Astrocyte (in vitro differentiated cells and primary cell): ENCODE data around the gene DCLK1. TPM values are rescaled to one million over a fixed set of nuclear protein-coding genes. Genes with fewer than 3 reads are reported as not detected.

Source experiments
- DNase-seq: peaks from one replicate; pipeline ENCODE4 v3.0.0-alpha.2; 2010; ENCODE audit warnings: low read depth
- FAIRE-seq: peaks from 2 replicates; lab custom pipeline; 2011; peaks lifted over from hg19 to GRCh38; lab: Jason Lieb, UNC
- H2AFZ ChIP-seq: 2 replicates; pipeline ENCODE4 v1.6.0; 2012; ENCODE audit warnings: low read depth, low read length, inconsistent platforms
- H3K27ac ChIP-seq: 2 replicates; pipeline ENCODE4 v1.5.1; 2011; ENCODE audit warnings: low read depth, low read length, inconsistent platforms
- H3K27me3 ChIP-seq: 2 replicates; pipeline ENCODE4 v1.6.0; 2011; ENCODE audit warnings: low read length, inconsistent platforms; ENCODE audit not compliant: insufficient read depth
- H3K36me3 ChIP-seq: 2 replicates; pipeline ENCODE4 v1.5.1; 2011; ENCODE audit warnings: low read length, inconsistent platforms; ENCODE audit not compliant: insufficient read depth
- H3K4me1 ChIP-seq: 2 replicates; pipeline ENCODE4 v1.5.1; 2011; ENCODE audit warnings: low read length, inconsistent platforms; ENCODE audit not compliant: insufficient read depth
- H3K4me2 ChIP-seq: 2 replicates; pipeline ENCODE4 v1.6.0; 2012; ENCODE audit warnings: low read length, inconsistent platforms
- H3K4me3 ChIP-seq: 2 replicates; pipeline ENCODE4 v1.5.1; 2011; ENCODE audit warnings: low read depth, mild to moderate bottlenecking, low read length, inconsistent platforms; ENCODE audit not compliant: insufficient read depth
- H3K79me2 ChIP-seq: 2 replicates; pipeline ENCODE4 v1.6.0; 2012; ENCODE audit warnings: mild to moderate bottlenecking, low read length, inconsistent platforms; ENCODE audit not compliant: insufficient read depth
- H3K9ac ChIP-seq: 2 replicates; pipeline ENCODE4 v1.6.0; 2012; ENCODE audit warnings: mild to moderate bottlenecking, low read length, inconsistent platforms
- H3K9me3 ChIP-seq: 2 replicates; pipeline ENCODE4 v1.5.1; 2012; ENCODE audit warnings: low read depth, mild to moderate bottlenecking, low read length, inconsistent platforms; ENCODE audit not compliant: insufficient read depth
- H4K20me1 ChIP-seq: 2 replicates; pipeline ENCODE4 v1.6.0; 2012; ENCODE audit warnings: low read length, inconsistent platforms; ENCODE audit not compliant: insufficient read depth
- H3K27ac Mint-ChIP-seq: one replicate; pipeline ENCODE4 v1.8.0; 2021; ENCODE audit warnings: mild to moderate bottlenecking, mixed read lengths; ENCODE audit not compliant: unreplicated experiment
- H3K27me3 Mint-ChIP-seq: one replicate; pipeline ENCODE4 v1.8.0; 2021; ENCODE audit warnings: low read depth, mixed read lengths; ENCODE audit not compliant: unreplicated experiment
- H3K36me3 Mint-ChIP-seq: one replicate; pipeline ENCODE4 v1.8.0; 2021; ENCODE audit warnings: low read depth, mixed read lengths; ENCODE audit not compliant: unreplicated experiment
- H3K4me1 Mint-ChIP-seq: one replicate; pipeline ENCODE4 v1.8.0; 2021; ENCODE audit warnings: low read depth, mixed read lengths; ENCODE audit not compliant: unreplicated experiment
- H3K4me3 Mint-ChIP-seq: one replicate; pipeline ENCODE4 v1.8.0; 2021; ENCODE audit warnings: mild to moderate bottlenecking, moderate library complexity, mixed read lengths; ENCODE audit not compliant: unreplicated experiment
- H3K9me3 Mint-ChIP-seq: one replicate; pipeline ENCODE4 v1.8.0; 2021; ENCODE audit warnings: mild to moderate bottlenecking, mixed read lengths; ENCODE audit not compliant: unreplicated experiment
- CTCF ChIP-seq: IDR thresholded peaks from 2 replicates; pipeline ENCODE4 v1.5.1; 2011; ENCODE audit warnings: low read depth, mild to moderate bottlenecking, inconsistent platforms, low read length, moderate library complexity; ENCODE audit not compliant: insufficient read depth
- EZH2 ChIP-seq: IDR thresholded peaks from 2 replicates; pipeline ENCODE4 v1.6.1; 2012; ENCODE audit warnings: mild to moderate bottlenecking, low read length, inconsistent platforms; ENCODE audit not compliant: insufficient read depth
- total RNA-seq: library from RNA; stranded (reverse); gene quantifications from 2 replicates; pipeline ENCODE4 v1.2.1, GENCODE V29; 2021

DCLK1 gene
- total RNA-seq, 1 donor from 2014 or later = 4.9 TPM

- H3K4me3 ChIP-seq = no peak overlapping the region
- Mint-ChIP-seq H3K27me3 (no peaks in the 10 kb centered on the region), H3K9me3 (no peaks in the 10 kb centered on the region), H3K27ac (no peak overlapping the region), H3K4me1 (peaks cover 28% of the 10 kb centered on the region), H3K4me3 (no peak overlapping the region), H3K36me3 (no peaks in the 10 kb centered on the region)
- no peaks in the 10 kb centered on the region for H3K9me3 ChIP-seq
- no peaks in the 10 kb centered on the region for H3K27me3 ChIP-seq
- no peaks in the 10 kb centered on the region for H3K79me2 ChIP-seq
- no peaks in the 10 kb centered on the region for H3K36me3 ChIP-seq
- H2AFZ ChIP-seq = no peak overlapping the region
- no peak overlapping the region for H3K9ac ChIP-seq
- no peaks in the 10 kb centered on the region for H4K20me1 ChIP-seq
- no peak for TF ChIP-seq EZH2
- H3K27ac ChIP-seq = no peak overlapping the region
- no peak overlapping the region for H3K4me2 ChIP-seq
- DNase-seq (no peak), FAIRE-seq (no peak)
- H3K4me1 ChIP-seq = peaks cover 19% of the 10 kb centered on the region
Observed at GRCh38 chr13:35916146-35916545, 215.0 kb downstream of the DCLK1 start.

GRCh38 chr13:35914662-35915061 is 216.5 kb downstream of the DCLK1 start:
- Mint-ChIP-seq H3K9me3 (no peaks in the 10 kb centered on the region), H3K27me3 (no peaks in the 10 kb centered on the region), H3K4me1 (peaks cover 22% of the 10 kb centered on the region), H3K27ac (no peak overlapping the region), H3K36me3 (no peaks in the 10 kb centered on the region), H3K4me3 (no peak overlapping the region)
- FAIRE-seq (no peak), DNase-seq (no peak)
- H3K27me3 ChIP-seq = no peaks in the 10 kb centered on the region
- H3K9me3 ChIP-seq = no peaks in the 10 kb centered on the region
- no peak overlapping the region for H3K4me2 ChIP-seq
- peaks cover 19% of the 10 kb centered on the region for H3K4me1 ChIP-seq
- H3K27ac ChIP-seq = no peak overlapping the region
- H4K20me1 ChIP-seq = no peaks in the 10 kb centered on the region
- no peak overlapping the region for H3K4me3 ChIP-seq
- no peaks in the 10 kb centered on the region for H3K36me3 ChIP-seq
- no peak overlapping the region for H3K9ac ChIP-seq
- TF ChIP-seq EZH2 (no peak), CTCF (no peak)
- H3K79me2 ChIP-seq = no peaks in the 10 kb centered on the region
- H2AFZ ChIP-seq = no peak overlapping the region

- H4K20me1 ChIP-seq = no peaks in the 10 kb centered on the region
- H3K27ac ChIP-seq = no peak overlapping the region
- no peak for TF ChIP-seq EZH2
- TF ChIP-seq CTCF = no peak
- Mint-ChIP-seq H3K27me3 (no peaks in the 10 kb centered on the region), H3K4me1 (peaks cover 15% of the 10 kb centered on the region), H3K36me3 (no peaks in the 10 kb centered on the region), H3K9me3 (no peaks in the 10 kb centered on the region), H3K27ac (no peak overlapping the region), H3K4me3 (no peak overlapping the region)
- H3K36me3 ChIP-seq = no peaks in the 10 kb centered on the region
- DNase-seq (no peak), FAIRE-seq (no peak)
- peaks cover 12% of the 10 kb centered on the region for H3K4me1 ChIP-seq
- H3K4me3 ChIP-seq = no peak overlapping the region
- no peak overlapping the region for H3K4me2 ChIP-seq
- no peaks in the 10 kb centered on the region for H3K9me3 ChIP-seq
- no peaks in the 10 kb centered on the region for H3K27me3 ChIP-seq
- H3K79me2 ChIP-seq = no peaks in the 10 kb centered on the region
- no peak overlapping the region for H3K9ac ChIP-seq
- H2AFZ ChIP-seq = no peak overlapping the region
Observed at GRCh38 chr13:35912841-35913240, 218.3 kb downstream of the DCLK1 start.
